Body of pancreas (tissue), 4 donors: ENCODE results near the gene SCAP. TPM values are rescaled to one million over a fixed set of nuclear protein-coding genes. Genes with fewer than 3 reads are reported as not detected.
A peak's percentile ranks its signal among the peaks of the same experiment; 100 is the strongest.

Source experiments
- ATAC-seq: fragments of 150-250 bp; one replicate; pipeline ENCODE4 v1.9.1; 2016
- DNase-seq, 4 donors: peaks; one replicate each; pipeline ENCODE4 v3.0.0-alpha.2; 2019
- H3K27ac ChIP-seq, 4 donors: fragments of 200-600 bp; sonication (generic); 1 replicate in 3 of 4; 2 replicates in 1 of 4; pipeline versions ENCODE4 v1.5.1 to v1.6.1; 2016 to 2019; ENCODE audit warnings: mild to moderate bottlenecking in 1 of 4, mixed read lengths in 1 of 4, moderate library complexity in 1 of 4
- H3K27me3 ChIP-seq, 2 donors: fragments of 200-600 bp; sonication (generic); one replicate each; pipeline ENCODE4 v1.6.0; 2016; ENCODE audit warnings: mild to moderate bottlenecking in 1 of 2
- H3K36me3 ChIP-seq, 2 donors: fragments of 200-600 bp; sonication (generic); replicated peaks in 1 of 2; 2 replicates each; pipeline ENCODE4 v1.5.1; 2016; ENCODE audit warnings: low read depth in 2 of 2; ENCODE audit not compliant: insufficient read depth in 1 of 2
- H3K4me1 ChIP-seq: fragments of 200-600 bp; sonication (generic); one replicate; pipeline ENCODE4 v1.6.0; 2016
- H3K4me3 ChIP-seq, 2 donors: fragments of 200-600 bp; sonication (generic); 1 replicate in 1 of 2; 2 replicates in 1 of 2; pipeline ENCODE4 v1.5.1; 2016 to 2019
- H3K9me3 ChIP-seq, 3 donors: fragments of 200-600 bp; sonication (generic); 1 replicate in 2 of 3; 2 replicates in 1 of 3; pipeline ENCODE4 v1.5.1; 2016
- CTCF ChIP-seq, 7 experiments: fragments of 450-650 bp in 4 of 7; fragments of 200-600 bp in 3 of 7; sonication (generic) in 3 of 7; IDR thresholded peaks; one replicate each; pipeline ENCODE4 v1.5.1; 2016 to 2019; ENCODE audit warnings: antibody characterized with exemption in 7 of 7
- POLR2A ChIP-seq, 3 donors: fragments of 450-650 bp; IDR thresholded peaks; one replicate each; pipeline ENCODE4 v1.6.1; 2016; ENCODE audit warnings: antibody characterized with exemption in 3 of 3, mild to moderate bottlenecking in 2 of 3
- WGBS, 2 donors: methylation state at CpG; one replicate each; pipeline ENCODE4 v1.1.5; 2017; 5-methylcytosine and 5-hydroxymethylcytosine counted together
- intact Hi-C: fragments of 100-400 bp; cut with DNase I; formaldehyde crosslinking; loops from one replicate; pipeline ENCODE4 v1.15.1; 2023
- total RNA-seq, 2 donors: library from RNA; depleted of rRNA; stranded (reverse); fragments of >200 nt; gene quantifications; one replicate each; pipeline ENCODE4 v1.1.0, GENCODE V29; 2016

SCAP gene
- total RNA-seq, 2 donors from 2014 or later = 56.6 to 122 TPM

- DNase-seq (no peak), ATAC-seq (no peak)
- Histone ChIP-seq H3K36me3 (no peaks in the 10 kb centered on the region), H3K4me3 (peak overlapping the region; percentile 10 to 84), H3K9me3 (no peaks in the 10 kb centered on the region), H3K27ac (peak overlapping the region; percentile 79 to 96 (median 91)), H3K4me1 (peaks cover 43% of the 10 kb centered on the region), H3K27me3 (no peaks in the 10 kb centered on the region)
- TF ChIP-seq POLR2A (IDR thresholded peaks at IDR 0.05) (no peak), CTCF (IDR thresholded peaks at IDR 0.05) (peak in 3 of 7 experiments; percentile 3 to 27 (median 25))
- intact Hi-C loops = no loop called here
- 6 to 9% methylated on average over 11 to 23 of the region's 23 CpGs for WGBS, 2 donors
These were observed 95.6 kb downstream of the SCAP start for GRCh38 chr3:47380026-47380600.

GRCh38 chr3:47379411-47379899 is 96.3 kb downstream of the SCAP start:
- DNase-seq = no peak
- H3K27ac ChIP-seq = peak overlapping the region; percentile 79 to 96 (median 91)
- intact Hi-C loops = loop anchor here (10.0 kb wide), 1 partner anchor 95 kb away; the partner anchor contains the start of genes KIF9 and KLHL18

GRCh38 chr3:47378869-47379268 is 96.9 kb downstream of the SCAP start:
- Histone ChIP-seq H3K9me3 (no peaks in the 10 kb centered on the region), H3K4me1 (peaks cover 37% of the 10 kb centered on the region), H3K27ac (no peak overlapping the region), H3K27me3 (no peaks in the 10 kb centered on the region), H3K4me3 (no peak overlapping the region), H3K36me3 (no peaks in the 10 kb centered on the region)
- TF ChIP-seq POLR2A (IDR thresholded peaks at IDR 0.05) (no peak), CTCF (IDR thresholded peaks at IDR 0.05) (no peak)
- intact Hi-C loops = loop anchor here (10.0 kb wide), 1 partner anchor 94 kb away; the partner anchor contains the start of genes KIF9 and KLHL18
- ATAC-seq (no peak), DNase-seq (no peak)

More at GRCh38 chr3:47379411-47379899, 96.3 kb downstream of the SCAP start:
- TF ChIP-seq CTCF (IDR thresholded peaks at IDR 0.05) = no peak
- TF ChIP-seq POLR2A (IDR thresholded peaks at IDR 0.05) = no peak
- 60 to 61% methylated on average over 18 to 19 of the region's 19 CpGs for WGBS, 2 donors
- Histone ChIP-seq H3K36me3 (no peaks in the 10 kb centered on the region), H3K4me3 (peak overlapping the region in 1 of 2 donors; percentile 84), H3K27me3 (no peaks in the 10 kb centered on the region), H3K4me1 (peaks cover 37% of the 10 kb centered on the region), H3K9me3 (no peaks in the 10 kb centered on the region)
- no peak for ATAC-seq

GRCh38 chr3:47377186-47377585 is 98.6 kb downstream of the SCAP start:
- Histone ChIP-seq H3K27ac (no peak overlapping the region), H3K9me3 (no peaks in the 10 kb centered on the region), H3K4me3 (no peak overlapping the region), H3K27me3 (no peaks in the 10 kb centered on the region), H3K36me3 (no peaks in the 10 kb centered on the region), H3K4me1 (peaks cover 22% of the 10 kb centered on the region)
- DNase-seq = no peak
- ATAC-seq = no peak
- 93% methylated on average over 2 of the region's 2 CpGs for WGBS, 2 donors
- TF ChIP-seq CTCF (IDR thresholded peaks at IDR 0.05) (no peak), POLR2A (IDR thresholded peaks at IDR 0.05) (no peak)
- intact Hi-C loops = loop anchor here (10.0 kb wide), 1 partner anchor 92 kb away; the partner anchor contains the start of genes KIF9 and KLHL18
